Measurements from ENCODE around the gene OGFOD2.

Gene OGFOD2

DNA sequence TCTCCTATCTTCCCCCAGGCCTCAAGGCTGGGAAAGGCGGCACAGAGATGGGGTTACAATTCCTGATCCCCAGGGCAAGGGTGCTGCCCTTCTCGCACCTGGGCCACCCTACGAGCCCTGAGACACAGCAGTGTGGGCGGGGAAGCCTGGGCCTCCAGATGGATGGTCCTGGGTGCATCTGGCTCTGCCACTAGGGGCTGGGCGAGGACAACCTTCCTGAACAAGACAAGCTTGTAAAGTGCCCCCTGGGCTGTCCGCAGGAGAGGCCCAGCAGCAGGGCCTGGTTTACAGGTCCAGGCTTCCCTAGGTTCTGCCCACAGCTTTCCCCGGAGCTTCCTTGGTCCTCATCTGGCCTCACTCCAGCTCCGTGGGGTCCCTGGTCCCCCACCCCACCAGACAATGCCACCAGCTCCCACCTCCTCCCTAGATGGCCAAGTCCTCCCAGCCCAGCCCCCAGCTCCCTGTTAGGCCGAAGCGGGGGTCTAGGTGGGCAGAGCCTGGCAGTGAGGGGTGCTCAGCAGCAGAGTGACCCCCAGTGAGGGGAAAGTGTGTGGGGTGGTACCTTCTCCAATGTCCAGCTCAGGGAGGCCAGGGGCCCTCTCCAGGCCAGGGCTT, 14.3 kb downstream of the OGFOD2 start:
- DNase-seq (ENCODE audit: low read depth in 2 of 2): no peak

DNA sequence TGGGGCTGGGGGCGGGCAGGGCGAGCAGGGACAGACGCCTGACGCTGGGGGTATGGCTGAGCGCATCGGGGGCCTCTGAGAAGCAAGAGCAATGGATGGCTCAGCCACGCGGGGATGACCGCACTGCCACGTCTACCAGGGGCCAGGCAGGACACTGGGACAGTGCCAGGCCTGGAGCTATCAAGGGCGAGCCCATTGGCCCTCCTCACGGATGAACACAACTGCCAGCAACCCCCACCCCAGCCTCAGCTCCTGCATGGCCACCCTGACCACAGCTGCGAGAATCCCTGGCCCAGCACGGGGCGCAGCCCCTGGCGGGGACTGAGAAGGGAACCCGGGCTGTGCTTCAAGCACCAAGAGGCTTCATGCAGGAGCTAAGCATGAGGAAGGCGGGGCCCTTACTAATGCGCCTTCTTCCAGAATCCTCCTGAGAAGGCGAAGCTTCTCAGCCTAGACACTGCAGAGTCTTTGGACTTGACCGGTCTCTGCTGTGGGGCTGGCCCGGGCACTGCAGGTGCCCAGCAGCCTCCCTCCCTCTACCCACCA, 14.9 kb downstream of the OGFOD2 start:
- DNase-seq (ENCODE audit: low read depth in 2 of 2): no peak

DNA sequence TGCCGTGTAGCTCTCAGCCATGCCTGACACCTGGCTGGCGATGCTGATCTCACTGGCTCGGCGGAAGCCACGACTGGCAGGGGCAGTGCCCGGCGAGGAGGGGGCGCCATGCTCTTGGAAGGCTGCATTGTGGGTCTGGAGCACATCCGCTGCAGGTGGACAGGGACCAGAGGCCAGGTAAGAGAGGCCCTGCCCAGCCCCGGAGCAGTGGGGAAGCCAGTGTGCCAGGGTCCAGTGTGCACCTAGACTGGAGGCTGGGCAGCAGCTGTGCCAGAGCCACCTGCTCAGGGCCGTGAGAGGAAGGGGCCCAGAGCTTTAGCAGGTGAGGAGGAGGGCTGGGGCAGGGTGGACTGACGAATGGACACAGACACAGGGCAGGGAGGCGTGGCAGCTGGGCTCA, 15.5 kb downstream of the OGFOD2 start:
- no peak for DNase-seq (ENCODE audit: low read depth in 2 of 2)

DNA sequence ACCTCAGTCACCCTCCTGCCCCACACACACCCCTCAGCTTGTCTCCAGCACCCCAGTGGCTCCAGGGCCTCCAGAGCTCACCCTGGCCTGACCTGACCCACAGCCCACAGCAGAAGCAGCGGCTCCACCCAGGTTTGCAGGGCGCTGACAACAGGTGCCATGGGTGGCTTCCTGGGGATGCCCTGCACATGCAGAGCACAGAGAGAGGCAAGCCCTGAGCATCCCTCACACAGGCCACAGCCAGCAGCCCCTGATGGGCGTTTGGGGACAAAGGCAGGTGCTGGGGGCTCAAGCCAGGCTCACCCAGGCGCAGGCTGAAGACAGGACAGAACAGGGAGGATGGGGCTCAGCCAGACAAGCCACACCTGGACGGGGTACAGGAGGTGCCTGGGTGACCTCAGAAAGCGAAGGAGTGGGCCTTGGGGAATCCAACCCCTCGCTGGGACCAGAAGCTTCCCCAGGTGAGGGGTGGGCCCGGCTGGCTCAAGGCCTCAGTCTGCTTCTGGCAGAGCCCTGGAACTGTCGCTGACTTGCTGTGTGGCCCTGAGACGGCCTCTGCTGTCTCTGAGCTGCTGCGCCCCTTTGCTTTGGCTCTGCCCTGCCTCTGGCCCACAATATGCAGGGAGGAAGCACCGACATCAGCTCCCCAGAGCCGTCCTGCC, 16.0 kb downstream of the OGFOD2 start:
- no peak for DNase-seq (ENCODE audit: low read depth in 2 of 2)

DNA sequence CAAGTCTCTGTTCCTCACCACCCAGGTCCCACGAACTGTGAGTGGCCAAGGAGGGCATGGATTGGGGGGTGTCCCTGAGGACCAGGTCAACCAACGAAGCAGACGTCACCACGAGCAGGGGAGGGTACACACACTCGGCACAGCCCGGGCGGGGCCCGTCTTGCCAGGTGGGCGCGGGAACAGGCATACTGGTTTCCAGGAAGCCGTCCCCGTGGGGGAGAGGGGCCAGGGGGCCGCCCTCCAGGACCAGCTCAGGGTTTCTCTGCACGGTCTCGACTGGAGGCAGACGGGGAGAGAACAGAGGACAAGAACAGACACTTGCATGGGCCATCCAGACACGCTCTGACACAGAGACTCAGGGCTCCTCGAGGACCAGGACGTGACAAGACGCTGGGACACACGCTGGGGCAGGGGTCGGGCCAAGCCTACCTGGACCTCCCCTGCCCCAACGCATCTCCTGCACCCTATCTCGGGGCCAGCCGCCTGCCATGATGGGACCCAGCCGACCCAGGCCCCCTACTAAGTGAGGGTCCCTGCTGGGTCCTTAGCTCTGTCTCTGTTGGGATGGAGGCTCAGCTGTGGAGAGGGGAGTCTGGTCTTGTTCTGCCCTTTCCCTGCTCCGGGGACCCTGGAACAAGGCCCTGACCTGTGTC, 16.7 kb downstream of the OGFOD2 start:
- no peak for DNase-seq (ENCODE audit: low read depth in 2 of 2)

DNA sequence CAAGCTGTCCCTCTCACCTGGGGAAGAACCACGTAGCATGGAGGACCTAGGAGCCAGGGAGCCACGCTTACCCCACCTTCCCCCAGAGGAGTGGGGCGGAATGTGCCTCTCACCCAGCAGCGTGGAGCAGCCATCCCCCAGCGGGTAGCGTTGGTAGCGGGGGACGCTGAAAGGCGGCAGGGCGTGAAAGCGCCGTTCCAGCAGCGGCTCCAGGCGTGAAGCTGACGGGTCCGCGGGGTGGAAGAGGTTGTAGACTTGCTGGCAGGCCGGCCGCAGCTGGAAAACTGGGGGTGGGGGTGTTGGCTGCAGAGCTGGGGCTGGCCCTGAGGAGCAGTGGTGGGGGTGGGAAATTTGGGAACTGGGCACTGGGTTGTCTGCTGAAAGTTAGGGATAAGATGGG, 17.3 kb downstream of the OGFOD2 start:
- no peak for DNase-seq (ENCODE audit: low read depth in 2 of 2)

DNA sequence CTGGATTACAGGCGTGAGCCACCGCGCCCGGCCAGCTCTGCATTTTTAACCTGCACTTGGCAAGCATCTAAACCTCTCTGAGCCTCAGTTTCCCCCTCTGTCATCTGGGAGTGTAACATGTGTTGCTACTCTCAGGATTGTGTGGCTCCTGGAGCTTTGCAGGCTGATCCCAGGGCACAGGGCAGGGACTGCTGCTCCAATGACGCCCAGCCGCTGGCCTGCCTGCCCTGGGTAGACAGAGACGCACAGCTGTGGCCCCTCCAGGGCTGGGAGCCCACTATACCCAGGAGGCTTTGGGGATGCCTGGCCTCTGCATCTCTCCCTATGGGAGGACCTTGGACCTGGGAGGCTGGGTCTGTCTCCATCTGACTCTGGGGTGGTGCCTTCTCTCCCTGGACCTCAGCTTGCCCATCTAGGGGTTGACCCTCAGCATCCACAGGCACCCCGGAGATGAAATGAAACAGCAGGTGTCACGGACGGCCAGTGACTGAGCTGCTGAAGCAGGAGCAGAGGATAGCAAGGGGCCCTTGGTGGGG, 19.2 kb downstream of the OGFOD2 start:
- no peak for DNase-seq (ENCODE audit: low read depth in 2 of 2)

DNA sequence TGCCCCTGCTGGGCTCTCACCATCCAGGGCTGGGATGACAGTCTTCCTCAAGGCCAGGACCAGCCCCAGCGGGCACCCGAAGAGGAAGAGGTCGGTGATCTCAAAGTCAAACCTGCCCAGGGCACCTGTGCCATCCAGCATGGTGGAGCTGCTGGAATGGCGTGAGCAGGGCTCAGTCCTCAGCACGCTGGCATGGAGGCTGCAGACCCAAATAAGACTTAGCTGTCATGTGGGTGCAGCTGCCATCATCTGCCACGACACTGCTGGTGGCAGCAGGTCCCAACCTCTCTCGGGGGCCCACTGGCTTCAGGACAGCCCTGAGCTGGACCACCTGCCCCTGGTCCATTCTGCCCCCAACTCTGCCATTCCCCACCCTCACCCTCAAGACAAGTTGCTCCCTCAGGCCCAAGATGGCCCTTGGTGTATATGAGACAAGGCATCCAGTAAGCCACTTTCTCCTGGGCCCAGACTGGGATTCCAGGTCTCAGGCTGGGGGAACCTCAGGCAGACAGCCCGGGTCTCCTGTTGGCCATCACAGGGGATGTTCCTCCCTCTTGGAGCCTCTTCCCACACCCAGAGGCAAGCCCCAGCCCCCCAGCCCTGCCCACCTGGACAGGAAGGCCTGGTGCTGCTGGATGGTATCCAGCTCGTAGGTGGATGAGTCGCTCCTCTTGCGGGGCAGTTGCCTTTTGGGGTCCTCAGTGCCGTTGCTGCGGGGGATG, 19.9 kb downstream of the OGFOD2 start:
- no peak for DNase-seq (ENCODE audit: low read depth in 2 of 2)

DNA sequence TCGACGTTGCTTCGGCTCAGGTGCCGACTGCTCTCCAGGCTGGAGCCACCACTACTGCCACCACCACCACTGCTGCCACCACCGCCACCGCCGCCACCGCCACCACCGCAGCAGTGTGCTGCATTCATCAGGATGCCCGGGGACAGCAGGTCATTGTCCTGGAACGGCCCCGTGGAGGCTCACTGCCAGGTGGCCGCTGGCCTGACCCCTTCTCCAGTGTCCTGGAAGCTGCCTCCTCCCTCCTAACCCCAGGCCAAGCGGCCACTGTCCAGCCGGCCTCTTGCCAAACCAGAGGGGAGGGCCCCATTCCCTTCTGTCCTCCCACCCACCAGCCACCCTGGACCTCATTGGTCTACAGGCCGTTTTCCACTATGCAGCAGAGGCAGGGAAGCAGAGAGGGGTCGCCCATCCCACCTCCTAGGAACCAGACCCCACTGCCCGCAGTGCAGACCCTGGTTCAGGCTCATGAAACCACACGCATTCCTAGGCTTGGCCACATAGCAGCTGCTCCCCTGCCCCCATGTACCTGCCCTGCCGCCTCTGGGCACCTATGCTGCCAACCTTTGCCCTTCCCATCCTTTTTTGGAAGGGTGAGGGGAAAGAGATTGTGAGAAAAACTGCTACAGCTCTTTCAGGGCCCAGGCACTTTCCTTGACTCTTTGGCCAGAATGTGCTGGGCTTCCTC, 20.6 kb downstream of the OGFOD2 start:
- no peak for DNase-seq (ENCODE audit: low read depth in 2 of 2)

DNA sequence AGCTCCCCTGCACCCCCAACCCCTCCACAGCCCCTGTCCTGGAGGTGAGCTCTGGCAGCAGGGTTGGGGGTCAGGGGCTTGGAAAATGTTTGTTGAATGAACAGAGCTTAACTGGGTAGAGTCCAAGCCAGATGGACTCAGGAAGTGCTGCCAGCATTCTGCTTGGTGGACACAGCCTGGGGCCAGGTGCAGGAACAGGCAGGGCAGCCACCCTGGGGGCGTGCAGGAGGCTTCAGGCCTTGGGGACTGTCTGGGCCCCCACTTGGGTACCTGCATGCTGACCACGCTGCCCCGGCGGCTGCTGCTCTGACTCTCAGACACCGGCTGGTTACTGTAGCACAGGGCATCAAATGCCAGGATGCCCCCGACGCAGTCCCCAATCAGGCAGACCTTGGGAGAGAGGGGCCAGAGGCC, 21.2 kb downstream of the OGFOD2 start:
- DNase-seq (ENCODE audit: low read depth in 2 of 2): no peak

DNA sequence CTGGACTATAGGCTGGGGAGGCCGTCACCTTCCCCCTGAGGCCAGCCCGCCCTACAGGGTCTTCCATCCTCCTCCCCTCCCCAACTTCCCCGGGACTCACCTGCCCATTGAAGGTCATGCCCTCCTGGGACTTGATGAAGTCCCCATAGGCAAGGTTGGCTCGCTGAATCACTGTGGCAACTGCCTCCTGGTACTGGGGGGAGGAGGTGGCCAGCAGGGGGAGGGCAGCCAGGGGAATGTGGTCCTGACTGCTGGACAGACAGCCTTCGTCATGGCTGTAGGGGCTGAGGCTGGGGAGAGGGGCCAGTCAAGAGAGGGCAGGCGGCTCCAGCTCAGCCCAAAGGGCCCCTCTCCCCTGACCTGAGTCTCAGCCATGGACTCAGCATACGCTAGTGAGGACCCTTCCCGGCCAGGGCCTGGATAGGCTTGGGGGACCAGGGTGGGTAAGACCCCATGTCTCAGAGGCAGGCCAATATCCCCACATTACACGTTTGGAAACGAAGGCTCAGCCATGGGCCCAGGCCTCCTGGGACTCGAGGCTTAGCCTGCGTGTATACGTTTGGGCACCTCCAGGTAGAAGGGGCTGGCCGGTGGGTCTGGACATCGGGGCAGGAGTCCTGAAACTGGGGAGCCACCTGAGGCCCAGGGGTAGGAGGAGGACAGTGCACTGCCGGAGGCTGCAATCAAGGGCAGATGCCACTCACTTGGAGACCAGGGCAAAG, 21.7 kb downstream of the OGFOD2 start:
- no peak for DNase-seq (ENCODE audit: low read depth in 2 of 2)

DNA sequence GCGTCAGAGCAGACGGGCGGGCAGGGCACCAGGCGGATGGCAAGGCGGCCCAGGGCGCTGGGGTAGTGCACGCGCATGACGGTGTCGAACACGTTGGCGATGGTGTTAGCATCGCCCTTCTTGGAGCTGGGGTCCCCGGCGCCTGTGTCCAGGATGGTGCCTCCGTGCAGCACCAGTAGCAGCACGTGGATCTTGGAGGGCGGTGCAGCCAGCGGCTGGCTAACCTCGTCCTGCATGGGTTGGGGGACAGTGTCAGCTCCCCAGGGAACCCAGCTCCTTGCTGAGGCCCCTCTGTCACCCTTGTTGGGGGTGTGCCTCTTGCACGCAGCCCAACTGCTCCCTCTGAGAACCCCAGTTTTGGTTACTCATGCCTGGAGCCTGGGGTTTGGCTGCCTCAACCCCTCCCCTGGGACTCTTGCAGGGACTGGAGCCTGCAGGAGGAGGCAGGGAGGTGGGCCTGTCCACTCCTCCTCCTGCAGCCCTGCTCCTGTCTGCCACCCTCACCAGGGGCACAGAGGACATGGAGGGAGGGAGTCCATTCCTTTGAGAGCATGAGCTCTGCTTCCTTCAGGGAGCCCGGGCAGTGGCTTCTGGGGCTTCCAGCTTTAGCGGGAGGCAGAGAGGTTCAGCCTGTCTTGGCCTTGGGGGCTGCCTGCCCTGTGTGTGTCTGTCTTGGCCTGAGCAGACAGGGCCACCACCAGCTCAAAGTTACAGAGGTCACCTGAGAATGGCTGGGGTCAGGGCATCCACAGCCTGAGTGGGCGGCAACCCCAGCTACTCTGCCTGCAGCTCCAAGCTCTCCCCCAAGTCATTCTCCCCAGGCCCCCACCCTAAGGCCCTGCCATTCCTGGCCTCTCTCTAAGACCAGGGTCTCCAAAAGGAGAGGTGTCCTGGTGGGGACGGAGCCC, 22.6 kb downstream of the OGFOD2 start:
- no peak for DNase-seq (ENCODE audit: low read depth in 2 of 2)

DNA sequence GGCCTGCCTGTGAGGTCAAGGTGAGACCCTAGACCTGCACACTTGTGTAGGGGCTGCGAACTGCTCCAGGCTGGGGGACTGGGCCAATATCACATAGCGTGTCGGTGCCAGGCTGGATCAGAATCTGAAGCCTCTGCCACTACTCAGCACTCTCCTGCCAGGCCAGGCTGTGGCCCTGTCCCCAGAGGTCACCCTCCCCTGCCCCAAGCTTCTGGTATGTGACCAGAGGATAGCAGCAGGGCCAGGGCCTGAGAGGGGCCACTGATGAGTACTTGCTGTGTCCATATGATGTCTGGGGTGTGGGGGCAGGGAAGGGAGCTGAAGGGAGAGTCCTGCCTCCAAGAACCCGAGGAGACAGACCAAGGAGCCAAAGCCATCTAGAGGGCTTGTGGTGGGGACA, 23.3 kb downstream of the OGFOD2 start:
- no peak for DNase-seq (ENCODE audit: low read depth in 2 of 2)

DNA sequence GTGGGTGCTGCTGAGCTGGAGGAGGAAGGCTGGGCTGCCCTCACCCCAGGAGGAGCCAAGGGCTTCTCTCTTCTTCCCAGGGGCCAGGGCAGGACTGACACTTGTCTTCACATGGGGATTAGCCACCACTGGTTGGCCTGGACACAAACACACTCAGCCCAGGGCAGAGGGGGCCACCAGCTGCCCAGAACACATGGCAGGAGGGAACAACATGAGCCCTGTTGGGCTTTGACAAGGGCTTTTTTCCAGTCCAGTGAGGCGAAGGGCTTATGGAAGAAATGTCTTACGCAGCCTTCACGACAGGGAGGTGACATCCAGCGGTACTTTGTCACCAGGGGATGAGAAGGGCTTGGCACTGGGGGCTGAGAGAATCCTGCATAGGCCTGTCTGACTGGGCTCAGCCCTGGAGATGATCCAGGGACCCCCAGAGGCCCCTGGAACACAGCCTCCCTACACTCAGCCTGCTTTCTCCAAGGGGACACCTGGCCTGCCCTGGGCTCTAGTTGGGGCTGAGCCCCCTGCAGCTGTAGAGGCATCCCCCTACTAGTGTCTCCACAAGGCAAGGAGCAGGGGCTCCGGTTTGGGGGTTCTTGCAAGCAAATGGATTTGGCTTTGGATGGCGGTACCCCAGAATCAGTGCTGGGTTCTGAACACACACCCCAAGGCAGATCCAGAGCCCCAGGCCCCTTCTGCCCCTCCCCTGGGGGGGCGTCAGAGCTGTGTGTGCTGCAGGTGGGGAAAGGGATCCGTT, 24.3 kb downstream of the OGFOD2 start:
- no peak for DNase-seq (ENCODE audit: low read depth in 2 of 2)

DNA sequence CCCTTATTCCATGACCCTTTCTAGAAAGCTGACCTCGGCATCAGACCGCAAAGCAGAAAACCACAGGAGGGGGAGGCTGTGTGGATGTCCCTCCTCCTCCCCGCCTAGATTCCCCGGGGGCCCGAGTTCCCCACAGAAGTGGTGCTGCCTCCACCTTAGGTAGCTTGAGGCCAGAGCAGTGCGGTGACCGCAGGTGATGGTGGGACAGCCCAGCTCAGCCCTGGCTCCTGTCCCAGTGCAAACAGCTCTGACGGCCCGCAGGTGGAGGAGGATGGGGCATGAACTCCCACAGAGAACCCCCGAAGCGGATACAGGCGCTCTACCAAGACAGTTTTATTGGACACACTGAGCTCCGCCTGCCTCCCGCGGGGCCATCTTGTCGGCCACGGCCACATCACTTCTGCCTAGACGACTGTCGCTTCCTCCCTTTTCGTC, 25.0 kb downstream of the OGFOD2 start:
- no peak for DNase-seq (ENCODE audit: low read depth in 2 of 2)

DNA sequence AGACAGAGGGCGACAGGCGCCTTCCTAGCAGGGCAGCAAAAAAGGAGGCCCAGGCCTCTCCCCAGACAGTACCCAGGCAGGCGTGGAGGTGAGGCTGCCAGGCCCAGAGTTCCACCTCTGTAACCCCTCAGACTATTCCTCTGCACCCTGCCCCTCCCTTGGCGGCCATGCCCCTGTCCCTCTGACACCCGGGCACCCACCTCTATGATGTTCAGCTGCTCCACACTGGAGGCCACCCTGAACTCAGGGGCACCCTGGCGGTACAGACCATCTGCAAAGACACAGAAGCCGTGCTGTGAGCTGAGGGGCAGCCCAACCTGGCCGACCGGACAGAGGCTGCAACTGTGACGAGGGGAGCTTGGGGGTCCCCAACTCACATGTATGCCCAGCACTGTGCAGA, 25.5 kb downstream of the OGFOD2 start:
- no peak for DNase-seq (ENCODE audit: low read depth in 2 of 2)

DNA sequence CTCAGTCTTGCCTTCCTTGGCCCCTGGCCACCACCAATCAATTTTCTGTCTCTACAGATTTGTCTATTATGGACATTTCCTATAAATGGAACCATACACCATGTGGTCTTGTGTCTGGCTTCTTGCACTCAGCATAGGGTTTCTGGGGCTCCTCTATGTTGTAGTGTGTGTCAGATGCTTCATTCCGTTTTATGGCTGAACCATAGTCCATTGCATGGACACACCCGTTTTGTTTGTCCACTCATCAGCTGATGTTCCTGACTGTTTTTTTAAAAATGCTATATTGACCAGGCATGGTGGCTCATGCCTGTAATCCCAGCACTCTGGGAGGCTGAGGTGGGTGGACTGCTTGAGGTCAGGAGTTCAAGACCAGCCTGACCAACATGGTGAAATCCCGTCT, 26.4 kb downstream of the OGFOD2 start:
- no peak for DNase-seq (ENCODE audit: low read depth in 2 of 2)

DNA sequence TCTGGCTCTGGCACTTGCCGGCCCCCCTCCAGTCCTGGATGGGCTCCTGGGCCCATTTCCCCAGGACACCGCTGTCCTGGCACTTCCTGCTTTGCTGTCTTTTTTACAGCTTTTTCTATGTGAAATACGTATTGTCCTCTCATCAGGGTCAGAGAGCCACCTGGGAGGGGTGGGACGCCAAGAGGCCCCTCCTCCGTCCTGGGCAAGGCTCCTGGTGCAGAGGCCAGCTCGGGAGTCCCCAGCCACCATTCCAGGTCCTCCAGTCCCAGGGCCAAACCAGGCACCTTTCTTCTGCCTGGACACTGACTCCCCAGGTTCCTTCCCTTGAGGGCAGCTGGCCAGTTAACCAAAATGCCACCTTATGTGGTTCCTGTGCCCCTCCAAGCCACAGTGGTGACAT, 28.2 kb downstream of the OGFOD2 start:
- no peak for DNase-seq (ENCODE audit: low read depth in 2 of 2)

DNA sequence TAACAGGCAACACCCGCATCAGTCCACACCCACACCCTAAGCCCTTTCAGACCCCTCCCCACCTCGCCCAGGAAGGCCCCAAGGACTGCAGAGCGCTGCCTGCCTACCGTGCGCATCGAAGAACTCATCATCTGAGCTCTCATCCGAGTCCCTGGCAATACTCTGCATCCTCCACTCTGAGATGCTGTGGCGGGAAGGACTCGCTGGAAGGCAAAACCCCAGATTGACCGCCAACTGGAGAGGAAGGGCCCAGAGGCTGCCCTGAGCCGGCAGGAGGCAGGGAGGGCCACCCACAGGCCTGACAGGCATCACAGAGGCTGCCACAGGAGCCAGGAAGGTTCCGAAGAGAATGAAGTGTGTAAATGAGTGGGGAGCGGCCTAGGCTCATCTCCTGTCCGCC, 29.2 kb downstream of the OGFOD2 start:
- no peak for DNase-seq (ENCODE audit: low read depth in 2 of 2)

All from stimulated activated CD4-positive, alpha-beta T cell treated with anti-CD3 and anti-CD28 coated beads, Interleukin-12 subunit alpha, Interleukin-12 subunit beta, amount 100 ng/mL, for 24 hours (primary cell).